Hematopoietic multipotent progenitor cell treated with erythropoietin and hydrocortisone succinate and interleukin-3 and kit ligand, for 15 days (in vitro differentiated cells): ENCODE results near the gene SGIP1.
"Not testable (repeated sequence)": the region's sequence is repeated elsewhere in the genome, so short reads cannot be mapped to it uniquely, and the experiment has no call there.

ENCODE experiments used
- DNase-seq: peaks from one replicate; pipeline ENCODE4 v3.0.0-alpha.2; 2015; ENCODE audit warnings: low spot score

The SGIP1 gene

DNA sequence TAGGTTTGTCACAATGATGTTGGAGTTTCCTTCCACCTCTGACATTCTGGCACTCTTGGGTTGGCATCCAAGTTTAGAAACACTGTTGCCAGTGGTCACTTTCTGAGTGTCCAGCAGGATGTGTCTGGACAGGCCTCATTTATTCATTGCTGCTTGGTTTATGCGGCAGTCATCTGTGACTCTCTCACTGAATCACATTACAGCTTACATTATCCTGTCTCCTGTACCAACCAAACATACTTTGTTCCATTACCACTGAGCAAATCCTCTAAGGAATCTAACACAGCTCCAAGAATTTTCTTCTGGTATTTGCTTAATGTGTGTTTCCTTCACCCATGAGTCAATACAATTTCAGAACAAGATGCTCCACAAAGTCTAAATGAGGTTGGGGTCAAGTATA, 19.9 kb downstream of the SGIP1 start:
- DNase-seq, result no peak

DNA sequence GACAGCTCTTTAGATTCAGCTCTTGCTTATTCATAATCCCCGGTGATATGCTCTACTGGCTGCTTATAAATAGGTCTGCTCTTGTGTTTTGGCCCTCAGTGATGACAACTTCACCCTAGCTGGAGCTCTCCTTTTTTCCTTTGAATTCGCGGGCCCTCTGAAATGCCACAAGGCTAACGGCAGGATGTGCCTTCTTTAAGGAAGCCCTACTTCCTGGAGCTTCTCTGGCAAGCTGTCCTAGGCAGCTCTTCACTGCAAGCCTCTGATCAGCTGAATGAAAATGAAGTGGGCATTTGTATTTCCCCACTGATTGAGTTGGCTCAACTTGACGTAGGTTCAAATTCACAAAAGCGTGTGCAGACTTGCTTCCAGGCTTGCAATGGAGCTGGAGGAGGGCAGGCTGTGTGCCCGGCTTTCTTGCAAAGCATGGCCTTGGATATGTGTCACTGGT, 22.2 kb downstream of the SGIP1 start:
- no peak for DNase-seq

DNA sequence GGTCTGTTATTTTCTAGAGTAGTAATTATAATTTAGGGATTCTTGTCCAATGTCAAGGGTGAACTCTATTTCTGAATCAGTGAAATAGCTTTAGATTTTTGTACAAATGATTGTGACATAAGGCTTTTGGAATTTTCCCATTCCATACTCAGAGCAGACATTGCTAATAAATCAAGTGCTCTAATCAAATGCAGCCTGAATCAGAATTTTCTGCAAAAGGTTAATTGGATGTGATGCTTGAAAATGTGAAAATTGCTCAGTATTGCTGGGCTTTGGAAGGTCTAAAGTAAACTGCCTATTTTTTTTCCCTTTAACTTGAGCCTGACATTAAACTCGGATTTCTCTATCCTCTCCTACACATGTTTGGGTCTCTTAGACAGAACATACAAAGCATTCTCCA, 23.2 kb downstream of the SGIP1 start:
- DNase-seq, result no peak

DNA sequence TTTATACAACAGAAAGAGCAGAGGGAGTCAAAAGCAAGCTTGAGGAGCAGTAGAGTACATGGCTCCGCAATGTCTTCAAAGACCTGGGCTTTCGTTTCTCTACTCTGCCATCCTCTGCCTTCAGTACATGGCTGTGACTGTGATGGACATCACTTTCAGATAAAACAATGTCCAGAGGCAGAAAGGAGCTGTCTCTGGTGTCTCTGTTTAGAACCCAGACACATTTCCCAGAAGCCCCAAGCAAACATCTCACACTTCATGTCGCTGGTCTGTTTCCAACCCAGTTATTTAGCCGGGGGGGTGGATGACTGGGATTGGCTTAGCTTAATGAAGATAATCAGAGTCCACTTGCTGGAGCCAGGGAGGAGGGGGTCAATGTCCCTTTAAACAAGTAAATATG, 25.6 kb downstream of the SGIP1 start:
- no peak for DNase-seq

DNA sequence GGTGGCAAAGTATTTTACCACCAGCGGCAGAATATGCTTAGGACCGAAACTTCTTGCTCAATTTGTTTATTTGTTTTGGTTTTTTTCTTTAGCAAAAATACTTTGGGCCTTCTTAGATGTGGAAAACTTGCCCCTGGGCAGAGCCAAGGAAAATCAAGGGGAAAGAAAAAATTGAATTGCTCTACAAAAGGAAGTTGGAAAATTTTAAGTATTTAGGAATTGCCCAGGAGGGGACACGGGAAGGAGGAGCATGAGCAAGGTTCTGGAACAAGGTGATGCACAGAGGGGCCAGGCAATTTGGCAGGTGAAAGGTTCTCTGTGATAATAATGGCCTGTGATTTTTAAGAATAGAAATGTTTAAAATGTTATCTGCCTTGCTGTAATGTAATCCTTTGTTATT, 28.6 kb downstream of the SGIP1 start:
- DNase-seq, result no peak

DNA sequence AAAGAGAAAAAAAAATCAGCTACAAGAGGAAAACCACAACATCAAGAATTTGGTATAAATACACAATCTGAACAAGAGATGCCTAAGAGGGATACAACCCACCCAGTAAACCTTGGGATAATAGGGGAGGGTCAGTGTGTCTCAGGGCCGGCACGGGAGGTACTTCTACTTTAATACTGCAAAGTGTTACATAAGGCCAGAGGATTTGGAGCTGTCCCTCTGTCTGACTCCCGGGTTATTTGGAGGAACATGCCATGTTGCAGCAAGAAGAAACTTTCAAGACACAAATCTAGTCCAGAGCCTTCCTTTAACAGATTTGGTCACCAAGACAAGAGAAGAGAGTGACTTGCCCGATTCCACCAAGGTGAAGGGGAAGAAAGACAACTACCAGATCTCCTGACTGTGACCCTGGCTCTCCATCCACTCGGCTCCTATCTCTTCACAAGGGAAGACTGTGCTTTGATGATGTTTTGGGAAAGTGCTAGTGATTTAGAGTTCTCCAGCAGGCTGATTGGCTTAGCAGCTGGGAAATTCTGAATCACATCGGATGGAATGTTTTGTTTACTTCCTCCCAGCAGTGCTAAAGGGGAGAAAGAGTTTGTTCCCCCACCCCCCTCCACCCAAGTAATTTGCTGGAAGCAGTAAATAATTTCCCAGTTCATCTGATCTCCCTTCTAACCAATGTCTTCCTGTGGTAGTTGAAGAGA, 29.3 kb downstream of the SGIP1 start:
- DNase-seq, result no peak

DNA sequence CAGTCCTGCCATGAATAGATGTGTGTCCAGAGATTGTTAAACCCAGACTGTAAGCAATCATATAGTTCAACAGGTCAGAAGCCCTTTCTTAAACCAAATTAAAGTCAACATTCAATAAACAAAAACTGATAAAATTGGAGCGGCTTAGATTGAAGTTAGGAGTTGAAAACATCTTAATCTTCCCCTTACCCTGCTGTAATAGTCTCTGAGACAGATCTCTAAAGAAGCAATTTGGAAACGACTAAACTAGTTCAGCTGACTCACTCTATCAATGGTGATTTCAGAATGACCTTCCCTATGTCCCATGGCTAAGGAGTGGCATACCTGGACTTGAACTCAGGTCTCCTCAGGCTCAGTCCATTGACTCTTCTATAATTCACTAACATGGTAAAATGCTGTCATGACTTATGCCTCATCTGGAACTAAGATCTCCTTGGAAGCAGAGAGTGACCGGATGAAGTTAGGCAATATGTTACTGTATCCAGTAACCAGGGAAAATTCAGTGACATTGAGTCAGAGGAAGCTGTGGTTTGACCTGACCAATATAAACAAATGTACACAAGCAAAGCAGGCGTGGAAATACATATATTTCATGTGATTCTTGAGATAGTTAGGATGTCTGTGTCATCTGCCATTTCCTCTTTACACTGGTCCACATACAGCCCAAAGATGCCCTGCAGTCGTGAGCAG, 30.1 kb downstream of the SGIP1 start:
- DNase-seq, result no peak

DNA sequence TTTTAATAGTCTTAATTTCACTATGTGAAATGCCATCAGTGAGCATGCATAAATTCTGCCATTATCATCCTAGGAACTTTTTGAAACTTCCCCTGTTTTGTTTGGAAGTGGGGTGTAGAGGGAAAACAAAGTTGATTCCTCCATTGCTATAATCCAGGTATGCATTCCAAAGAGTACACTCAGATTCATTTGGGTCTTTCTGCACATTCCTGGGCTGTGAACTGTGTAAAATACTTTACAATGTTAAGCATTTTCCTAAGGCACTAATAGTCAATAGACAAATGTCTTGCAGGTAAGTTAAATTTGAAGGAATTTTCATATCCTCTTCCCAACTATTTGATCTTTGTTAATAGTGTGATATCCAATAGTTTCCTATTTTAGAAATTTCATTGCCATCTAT, 36.2 kb downstream of the SGIP1 start:
- no peak for DNase-seq

DNA sequence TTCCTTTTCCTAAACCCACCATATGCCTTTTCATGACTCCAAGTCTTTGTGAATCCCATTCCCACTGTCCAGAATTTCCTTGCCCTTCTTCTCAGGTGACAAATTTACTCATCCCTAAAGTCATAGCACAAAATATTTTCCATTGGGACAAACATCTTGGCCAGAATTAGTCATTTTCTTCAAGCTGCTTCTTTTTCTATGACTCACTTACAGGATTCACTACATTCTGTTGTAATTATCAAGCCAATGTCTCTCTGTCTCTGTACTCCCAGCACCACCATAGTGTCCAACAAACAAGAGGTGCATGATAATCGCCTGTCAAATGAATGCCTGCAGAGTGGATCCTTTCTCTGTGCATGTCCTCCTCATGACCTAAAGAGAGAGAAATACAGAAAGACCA, 37.8 kb downstream of the SGIP1 start:
- no peak for DNase-seq

DNA sequence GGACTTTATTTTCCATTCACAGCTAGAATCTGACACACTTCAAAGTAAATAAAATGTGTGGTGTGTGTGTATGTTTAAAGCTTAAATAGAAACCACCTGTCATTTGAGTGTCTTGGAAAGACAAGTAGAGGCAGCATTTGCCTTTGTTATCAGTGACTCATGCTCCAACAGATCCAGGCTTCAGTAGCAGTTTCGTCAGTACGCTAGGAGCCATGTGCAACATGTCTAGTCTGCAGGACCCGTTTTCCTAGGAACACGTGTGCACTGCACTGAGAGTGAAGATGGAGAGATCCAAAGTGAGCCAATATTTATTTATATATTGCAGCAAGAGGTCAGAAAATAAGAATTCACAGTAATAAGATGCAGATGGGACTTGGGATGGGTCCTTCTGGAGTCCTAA, 41.8 kb downstream of the SGIP1 start:
- no peak for DNase-seq

DNA sequence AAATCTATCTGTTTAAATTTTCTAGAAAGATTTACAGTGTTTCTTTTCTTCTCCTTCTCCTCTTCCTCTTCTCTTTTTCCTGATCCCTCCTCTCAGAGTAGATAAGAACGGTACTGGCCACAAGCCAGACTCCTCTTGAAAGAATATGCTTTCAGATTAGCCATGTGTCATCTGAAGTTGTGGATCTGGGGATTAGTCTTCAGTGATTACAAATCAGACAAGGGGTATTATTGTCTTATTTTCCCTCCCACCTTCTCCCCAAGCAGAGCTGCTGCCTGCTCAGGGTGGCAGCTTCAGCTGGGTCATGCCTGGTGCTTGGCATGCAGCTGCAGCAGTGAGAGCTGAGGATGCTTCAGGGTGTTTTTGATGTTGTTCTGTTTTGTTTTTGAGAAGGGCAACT, 42.7 kb downstream of the SGIP1 start:
- no peak for DNase-seq

DNA sequence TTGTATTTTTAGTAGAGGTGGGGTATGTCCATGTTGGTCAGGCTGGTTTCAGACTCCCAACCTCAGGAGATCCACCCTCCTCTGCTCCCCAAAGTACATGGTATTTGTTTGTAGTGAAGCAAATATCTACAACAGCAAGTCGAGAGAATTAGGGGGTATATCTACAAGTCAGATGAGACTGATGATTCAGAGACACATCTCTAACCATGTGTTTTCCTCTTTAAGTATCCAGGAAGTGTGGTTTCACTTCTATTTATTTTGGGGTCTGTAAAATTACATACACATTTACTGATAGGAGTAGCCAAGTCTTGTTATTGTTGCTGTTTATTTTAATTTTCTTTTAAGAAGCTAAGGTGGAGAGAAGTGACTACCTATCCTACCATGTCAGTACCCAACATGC, 44.9 kb downstream of the SGIP1 start:
- DNase-seq, result no peak

DNA sequence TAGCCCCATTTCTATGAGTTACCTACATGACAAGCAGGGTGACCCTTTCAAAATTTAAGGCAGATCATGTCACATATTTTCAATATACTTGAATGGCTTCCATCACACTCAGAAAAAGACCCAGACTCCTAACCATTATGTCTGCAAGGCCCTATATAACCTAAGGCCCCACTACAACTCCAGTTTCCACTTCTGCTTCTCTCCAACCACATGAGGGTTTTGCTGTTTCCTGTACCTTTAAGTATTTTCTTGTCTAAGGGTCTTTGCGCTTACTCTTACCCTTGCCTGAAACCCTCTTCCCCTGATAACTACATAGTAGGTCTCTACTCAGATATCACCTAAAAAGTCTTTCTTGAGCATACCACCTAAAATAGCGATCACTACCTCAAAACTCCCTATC, 46.1 kb downstream of the SGIP1 start:
- no peak for DNase-seq

DNA sequence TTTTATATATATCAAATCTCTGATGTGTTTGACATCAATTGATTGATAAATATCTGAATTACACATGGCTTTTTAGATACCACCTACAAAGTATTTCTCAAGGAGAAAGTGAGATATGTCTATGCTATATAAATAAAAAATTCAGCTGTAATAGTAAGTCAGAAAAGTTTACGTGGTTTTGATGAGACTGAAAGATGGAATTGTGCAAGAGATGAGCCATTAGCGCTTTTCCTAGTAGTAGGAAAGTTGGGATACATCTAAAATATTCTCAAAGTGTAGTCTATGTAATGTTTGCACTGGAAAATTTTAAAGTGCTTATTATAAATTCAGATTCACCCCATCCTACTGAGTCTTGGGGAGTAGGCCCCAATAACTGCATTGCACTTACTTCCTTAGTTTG, 49.1 kb downstream of the SGIP1 start:
- no peak for DNase-seq

DNA sequence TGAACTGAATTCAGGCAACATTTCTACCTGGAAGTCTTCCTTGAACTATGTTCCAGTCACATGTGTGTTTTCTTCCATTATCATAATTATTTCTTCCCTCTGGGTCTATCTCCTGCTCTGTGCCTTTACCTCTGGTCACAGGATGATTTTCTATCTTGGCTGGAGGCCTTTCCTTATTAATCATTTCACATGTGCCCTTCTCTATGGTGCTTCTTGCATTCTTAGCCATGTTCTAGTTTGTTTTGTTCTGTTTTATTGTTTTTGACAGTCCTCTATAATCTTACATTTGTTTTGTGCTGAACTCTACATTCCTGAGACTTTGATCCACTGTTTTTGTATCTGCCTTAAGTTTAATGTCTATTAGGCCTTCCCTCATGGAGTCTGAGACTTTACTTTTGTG, 51.0 kb downstream of the SGIP1 start:
- no peak for DNase-seq

DNA sequence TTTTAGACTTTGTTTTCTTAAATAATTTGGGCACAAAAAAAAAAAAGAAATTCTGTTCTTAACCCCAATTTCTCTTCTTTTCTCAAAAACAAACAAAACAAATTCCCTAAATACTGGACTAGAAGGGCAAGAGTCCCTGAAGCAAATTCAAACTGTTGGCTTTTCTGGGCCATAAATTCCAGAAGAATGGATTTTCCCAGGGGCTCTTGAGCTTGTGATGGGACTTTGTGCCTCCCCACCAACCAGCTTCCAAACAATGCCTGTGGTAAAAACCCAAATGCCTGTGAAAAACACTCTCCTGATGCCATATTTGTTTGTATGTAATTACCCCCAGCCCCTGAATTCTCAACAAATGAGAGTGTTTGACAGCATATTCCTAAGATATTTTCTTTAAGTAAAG, 55.4 kb downstream of the SGIP1 start:
- DNase-seq, result no peak

DNA sequence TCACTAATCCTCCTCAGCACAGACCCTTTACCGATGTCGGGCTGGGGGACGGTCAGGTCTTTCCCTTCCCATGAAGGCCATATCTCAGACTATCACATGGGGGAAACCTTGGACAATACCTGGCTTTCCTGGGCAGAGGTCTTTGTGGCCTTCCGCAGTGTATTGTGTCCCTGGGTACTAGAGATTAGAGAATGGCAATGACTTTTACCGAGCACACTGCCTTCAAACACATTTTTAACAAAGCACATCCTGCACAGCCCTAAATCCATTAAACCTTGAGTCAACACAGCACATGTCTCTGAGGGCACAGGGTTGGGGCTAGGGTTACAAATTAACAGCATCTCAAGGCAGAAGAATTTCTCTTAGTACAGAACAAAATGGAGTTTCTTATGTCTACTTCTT, 58.2 kb downstream of the SGIP1 start:
- DNase-seq, result not testable (repeated sequence)

DNA sequence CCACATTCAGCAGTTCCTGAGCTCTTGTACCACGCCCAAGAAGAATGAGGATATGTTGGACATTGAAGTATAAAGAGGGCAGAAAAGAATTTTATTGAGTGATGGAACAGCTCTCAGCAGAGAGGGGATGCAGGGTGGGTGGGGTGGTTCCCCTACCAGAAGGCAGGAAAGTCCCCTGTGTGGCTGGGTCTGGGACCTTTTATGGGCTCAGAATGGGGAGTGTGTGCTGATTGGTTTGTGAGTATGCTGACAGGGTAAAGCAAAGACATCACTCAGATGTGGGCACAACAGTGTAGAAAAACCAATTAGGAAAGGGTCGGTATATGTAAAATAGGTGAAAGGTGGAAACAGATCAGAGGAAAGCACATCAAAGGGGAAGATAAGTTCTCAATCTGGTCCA, 62.2 kb downstream of the SGIP1 start:
- DNase-seq, result no peak

DNA sequence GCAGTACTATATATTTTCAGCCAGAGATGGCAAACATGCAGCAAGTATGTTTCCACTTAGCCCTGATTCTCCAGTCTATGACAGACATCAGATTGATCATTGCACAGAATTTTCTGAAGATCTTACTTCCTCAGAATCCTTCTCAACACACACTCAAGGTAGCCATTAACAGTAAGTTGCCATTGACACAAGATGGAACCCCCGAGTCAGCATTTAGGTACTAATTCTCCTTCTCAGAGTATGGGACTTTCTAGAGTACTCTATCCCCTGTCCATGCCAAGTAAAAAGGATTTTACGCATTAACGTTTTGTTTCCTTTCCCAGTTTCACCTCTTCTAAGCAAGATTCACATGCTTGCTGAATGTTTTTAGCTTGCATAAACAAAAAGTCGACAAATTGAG, 63.5 kb downstream of the SGIP1 start:
- DNase-seq, result no peak

DNA sequence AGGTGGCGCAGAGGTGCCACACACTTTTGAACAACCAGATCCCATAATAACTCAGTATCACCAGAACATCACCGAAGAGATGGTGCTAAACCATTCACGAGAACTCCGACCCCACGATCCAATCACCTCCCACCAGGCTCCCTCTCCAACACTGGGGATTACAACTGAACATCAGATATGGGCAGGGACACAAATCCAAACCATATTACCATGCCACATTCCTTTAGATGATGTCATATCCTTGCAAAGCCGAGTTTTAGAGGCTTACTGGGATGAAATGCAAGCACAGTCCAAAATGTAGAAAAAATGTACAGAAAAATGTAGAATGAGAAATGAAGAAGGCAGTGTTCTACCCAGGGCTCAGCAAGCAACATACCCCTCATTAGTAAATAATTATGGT, 64.7 kb downstream of the SGIP1 start:
- no peak for DNase-seq

DNA sequence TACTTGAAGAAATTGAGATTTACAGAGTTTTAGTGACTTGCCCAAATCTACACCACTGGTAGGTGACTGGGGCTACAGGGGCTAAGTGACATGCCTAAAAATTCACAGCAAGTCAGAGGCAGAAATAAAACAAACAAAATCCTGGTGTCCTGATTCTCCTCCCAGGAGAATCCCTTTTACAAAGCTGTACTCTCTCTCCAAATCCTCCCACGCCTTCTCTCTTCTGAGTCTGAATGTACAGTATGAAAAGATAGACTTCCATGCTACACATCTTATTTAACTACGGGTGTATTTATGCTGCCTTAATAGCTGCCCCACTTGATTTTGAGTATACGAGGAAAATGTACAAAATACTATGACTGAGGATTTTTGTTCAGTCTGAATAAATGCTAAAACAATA, 65.4 kb downstream of the SGIP1 start:
- DNase-seq, result no peak

DNA sequence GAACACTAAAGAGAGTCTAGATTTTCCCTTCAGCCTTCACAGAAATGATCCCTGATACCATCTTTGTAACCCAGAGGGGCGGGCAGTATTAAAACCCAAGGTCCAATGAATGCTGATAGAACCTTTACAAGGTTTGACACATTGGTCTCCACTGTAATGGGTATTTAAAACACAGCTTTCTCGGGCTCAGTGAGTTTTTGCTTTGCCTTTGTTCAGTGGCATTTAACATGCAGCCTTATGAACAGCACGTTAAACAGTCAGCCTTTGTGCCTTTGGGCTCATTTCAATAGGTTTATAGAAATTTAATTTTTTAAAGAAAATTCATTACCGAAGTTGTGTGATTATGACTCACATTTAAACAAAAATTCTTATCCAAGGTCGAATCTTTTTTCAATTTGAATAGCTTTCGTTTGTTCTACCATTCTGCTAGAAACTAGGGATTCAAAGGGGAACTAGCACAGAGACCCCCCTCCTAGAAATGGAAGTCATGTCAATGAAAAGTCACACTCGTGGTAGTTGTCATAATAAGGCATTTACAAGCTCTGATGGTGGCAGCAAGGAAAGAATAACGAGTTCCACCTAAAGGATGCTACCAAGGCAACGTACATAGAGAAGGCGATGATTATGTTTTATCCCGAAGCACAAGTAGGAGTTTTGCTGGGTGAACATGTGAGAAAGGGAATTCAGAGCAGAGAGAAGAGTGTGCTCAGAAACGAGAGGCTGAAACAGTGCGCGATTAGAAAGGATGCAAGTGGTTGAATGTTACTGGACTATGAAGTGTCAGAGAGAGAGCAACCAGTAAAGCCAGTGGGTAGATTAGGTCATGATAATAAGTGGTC, 66.2 kb downstream of the SGIP1 start:
- no peak for DNase-seq

DNA sequence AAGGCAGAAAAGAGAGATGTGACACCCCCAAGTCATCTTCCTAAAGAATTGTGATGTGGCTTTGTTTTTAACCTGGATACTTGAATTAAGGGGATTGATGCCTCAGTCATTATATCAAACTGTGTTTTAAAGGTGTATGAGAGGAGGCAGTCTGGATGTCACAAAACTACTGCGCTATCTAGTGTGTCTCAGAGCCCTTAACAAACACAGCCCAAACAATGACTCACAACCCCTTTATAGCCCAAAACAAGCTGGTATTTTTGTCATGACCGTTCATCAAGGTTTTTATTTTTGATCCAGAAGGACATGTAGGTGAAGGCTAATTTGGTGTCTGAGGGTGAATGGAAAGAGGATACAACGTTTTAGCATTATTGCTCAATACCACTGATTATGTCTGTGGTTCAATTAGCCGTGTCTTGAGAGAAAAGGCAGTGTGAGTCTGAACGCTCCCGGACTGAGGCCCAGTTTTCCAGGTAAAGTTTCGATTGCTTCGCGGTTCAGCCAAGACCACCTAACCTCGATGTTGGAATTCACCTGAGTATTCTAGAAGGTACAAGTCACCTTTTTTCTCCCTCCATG, 71.6 kb downstream of the SGIP1 start:
- DNase-seq, result no peak
